ENCODE data around the gene GATA5.

DNA sequence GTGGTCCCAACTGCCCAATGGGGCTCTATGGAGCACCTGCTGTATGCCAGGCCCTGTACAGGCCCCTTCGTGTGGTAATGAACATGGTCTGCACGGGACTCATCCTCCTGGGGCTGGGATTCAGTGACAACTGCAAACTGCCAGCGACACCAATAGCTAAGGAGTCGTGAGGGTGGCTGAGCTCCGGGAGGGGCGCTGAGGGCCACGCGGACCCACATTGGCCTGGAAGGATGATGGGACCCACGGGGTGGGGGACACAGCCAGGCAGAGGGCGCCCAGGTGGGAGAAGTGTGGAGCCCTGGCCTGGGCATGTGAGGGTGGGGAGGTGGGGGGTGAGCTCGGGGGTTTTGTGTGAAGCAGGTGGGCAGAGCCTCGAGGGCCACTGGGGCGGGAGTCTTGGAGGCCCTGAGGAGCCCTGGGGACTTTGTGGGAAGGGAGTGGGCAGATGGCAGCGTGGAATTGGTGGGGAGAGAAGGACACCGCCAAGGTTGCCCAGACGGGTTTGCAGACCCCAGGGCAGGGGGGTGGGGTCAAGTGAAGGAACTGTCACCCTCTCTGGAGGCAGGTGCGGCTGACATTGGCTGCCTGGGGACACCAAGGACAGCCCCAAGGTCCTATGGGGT, 22.5 kb downstream of the GATA5 start:
- no peak for TF ChIP-seq ZNF274 (IDR thresholded peaks at IDR 0.05; ENCODE audit: low read depth, low read length)
- TF ChIP-seq YY1 (IDR thresholded peaks at IDR 0.05; ENCODE audit: insufficient read depth, insufficient read length), result no peak

All from NT2/D1 (cell line).